HG03064 (cell line): ENCODE measurements around the gene PCBP3.
"Not testable (repeated sequence)": the region's sequence is repeated elsewhere in the genome, so short reads cannot be mapped to it uniquely, and the experiment has no call there.

Experiments used
- ATAC-seq: cut with Tn5 transposase; IDR thresholded peaks from one replicate; pipeline ENCODE4 v1.9.1; 2021; ENCODE audit warnings: low read depth; ENCODE audit not compliant: unreplicated experiment

PCBP3 gene

DNA sequence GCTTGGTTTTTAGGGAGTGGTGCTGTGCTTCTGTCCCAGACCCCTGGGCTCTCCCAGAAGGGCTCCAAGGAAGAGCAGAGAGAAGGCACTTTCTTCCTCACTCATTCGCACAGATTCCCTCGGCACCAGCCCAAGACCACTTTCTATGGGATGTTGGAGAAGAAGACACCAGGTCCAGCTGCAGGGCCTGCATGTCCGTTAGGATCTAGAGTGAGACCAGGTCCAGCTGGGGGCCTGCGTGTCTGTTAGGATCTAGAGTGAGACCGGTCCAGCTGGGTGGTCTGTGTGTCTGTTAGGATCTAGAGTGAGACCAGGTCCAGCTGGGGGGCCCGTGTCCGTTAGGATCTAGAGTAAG, 30.9 kb upstream of the PCBP3 start:
- ATAC-seq: not testable (repeated sequence)

DNA sequence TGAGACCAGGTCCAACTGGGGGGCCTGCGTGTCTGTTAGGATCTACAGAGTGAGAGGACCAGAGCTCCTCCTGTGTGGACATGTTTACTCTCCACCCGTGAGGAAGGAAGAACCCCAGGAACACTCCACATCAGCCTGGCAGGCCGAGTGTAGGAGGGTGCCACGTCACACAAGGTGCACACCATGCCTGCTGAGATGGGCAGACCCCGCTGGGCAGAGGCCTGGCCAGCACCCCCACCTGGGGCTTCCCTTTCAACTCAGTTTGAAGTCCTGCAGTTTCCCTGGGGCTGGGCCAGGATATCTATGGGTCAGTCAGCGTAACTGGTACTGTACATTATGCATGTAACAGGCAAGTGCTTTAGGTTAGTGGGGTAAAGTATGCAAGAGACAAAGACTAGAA, 30.1 kb upstream of the PCBP3 start:
- no peak for ATAC-seq

DNA sequence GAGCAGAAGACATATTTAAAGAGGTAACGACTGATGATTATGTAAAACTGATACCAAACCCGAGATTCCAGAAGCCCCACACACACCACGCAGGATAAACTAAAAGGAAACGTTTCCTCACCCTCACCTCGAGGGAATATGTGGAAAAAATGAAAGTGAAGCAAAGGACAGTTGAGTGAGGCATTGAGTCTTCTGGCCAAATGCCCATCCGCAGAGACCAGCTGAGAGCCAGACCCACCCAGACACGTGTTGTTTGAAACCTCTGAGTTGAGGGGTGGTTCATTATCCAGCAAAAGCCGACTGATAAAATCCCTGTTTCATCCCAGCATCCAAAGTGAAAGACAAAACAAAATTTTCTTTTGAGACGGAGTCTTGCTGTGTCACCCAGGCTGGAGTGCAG, 29.6 kb upstream of the PCBP3 start:
- ATAC-seq: no peak

DNA sequence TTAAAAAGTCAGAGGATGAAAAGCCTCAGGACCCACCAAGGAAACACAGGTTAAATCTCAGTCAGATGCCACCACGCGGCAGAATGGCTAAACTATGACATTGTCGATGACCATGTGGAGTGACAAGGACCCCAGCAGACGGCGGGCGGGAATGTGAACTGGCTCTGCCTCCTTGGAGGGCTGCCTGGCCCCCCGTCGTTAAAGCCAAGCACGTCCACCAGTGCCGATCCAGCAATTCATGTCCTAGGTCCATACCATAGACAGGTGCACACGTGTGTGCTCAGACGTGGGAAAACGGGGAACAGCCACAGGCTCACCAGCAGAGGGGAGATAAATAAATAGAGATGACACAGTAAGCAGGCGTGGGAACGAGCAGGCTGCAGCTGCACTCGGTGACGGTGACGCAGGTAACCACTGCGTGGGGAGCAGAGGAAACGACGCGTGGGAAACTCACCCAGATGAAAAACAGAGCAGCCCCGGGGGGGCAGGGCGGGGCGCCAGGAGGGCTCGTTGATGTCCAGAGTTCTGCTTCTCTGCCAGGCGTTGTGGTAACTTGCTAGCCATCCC, 28.3 kb upstream of the PCBP3 start:
- no peak for ATAC-seq

DNA sequence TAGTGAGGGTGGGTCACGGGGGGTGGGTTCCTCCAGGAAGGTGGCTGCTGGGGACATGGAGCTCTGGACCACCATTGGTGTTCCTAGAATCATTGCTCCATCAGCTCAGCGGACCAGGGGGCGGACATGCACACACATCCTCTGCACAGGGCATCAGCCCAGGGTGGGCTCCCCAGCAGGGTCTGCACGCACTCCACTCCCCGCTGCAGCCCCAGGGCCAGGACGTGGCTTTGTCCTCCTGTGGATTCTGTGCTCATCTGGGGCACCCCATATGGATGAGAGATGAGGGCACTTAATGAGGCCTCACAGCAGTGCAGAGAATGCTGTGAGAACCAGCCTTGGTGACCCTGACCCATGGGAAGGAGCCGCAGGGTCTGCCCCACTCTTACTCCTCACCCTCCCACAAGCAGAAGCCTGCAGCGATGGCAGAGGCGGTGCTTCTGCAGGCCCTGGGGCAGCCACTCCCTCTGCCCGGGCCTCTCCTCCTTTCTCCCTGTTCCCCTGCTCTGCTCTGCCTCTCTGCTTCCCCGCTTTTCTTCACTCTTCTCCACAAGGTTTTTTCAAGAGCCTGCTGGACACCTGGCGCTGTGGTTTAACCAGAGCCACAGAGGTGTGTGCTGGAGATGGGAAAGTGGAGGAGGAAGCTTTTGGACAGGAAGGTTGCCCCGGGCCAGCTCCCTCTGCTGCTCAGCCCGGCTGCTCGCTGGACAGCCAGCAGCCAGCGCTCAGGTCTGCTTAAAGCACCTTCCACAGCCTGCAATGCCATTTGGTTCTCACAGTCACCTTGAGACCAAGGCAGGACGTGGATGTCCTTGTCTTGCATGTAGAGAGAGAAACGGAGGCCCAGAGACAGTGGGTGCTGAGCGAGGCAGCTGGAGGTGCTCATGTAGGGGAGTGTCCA, 26.3 kb upstream of the PCBP3 start:
- no peak for ATAC-seq

DNA sequence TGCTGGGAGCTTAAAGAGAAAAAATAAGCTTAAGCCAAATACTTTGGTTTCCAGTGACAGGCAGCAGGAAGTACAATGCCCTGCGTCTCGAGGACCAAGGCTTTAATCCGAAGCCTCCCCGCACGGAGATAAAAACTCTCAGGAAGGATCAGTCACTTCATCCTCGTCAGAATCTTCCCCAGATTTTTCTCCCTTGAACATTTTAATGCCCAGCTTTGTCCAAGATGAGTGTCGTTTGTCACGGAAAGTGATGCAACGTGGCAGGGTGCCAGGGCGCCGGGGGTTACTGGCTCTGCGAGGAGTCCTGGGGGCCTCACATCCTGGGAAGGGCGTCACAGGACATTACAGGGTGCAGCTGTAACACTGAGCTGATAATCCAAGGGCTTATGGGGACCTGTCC, 25.2 kb upstream of the PCBP3 start:
- ATAC-seq: no peak

DNA sequence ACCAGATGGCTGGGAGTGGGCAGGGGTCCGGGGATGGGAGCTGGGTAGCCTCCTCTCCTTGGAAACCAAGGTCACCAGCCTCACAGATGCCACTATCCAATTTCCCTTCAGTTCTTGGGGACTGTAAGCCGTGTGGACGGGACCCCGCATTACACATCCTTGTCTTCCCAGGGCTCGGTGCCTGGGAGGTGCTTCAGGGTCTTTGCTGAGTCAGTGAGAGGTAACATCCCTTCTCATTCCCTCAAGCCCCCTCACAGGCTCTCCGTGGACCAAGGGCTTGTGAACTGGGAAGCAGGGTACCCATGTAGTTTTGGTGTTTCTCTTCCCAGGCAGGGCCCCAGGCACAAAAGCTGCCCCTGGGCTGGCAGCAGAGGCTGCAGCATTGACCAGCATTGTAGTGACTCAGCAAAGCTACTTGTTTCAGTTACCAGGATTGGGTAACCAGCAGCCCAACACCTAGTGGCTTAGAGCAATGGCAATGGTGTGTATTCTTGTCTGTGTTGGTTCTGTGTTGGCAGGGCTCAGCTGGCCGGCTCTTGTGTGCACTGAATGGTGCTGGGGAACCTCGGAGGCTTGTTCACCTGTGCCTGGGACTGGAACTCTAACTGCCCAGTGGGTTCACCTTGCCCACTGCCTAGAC, 24.6 kb upstream of the PCBP3 start:
- no peak for ATAC-seq

DNA sequence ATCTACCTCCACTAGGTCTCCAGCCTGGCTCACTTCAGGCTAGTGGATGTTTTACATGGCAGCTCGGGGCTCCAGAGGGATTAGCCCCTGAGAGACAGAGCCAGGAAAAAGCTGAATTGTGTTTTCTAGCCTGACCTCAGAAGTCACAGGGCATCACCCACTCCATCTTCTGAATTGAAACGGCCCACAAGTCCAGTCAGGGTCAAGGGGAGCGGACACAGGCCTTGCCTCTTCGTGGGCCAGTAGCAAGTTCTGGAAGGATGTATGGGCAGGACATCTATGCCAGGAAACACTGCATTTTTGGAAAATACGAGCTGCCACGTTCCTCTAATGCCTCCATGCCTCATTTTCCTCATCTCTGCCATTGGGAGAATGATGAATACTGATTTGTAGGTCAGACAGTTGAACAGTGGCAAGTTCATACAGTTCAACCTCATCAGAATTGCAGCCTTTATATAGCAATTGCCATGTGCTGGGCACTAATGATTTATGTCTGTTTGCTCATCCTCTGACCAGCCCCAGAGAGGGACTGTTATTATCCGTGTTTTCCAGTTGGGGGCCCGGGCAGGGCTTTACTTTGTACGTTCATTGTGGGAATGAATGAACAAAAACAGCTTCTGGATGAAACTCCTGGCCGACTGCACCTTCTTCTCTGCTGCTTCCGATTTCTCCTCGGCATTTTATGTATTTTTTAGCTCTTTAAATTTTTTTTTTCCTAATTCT, 23.2 kb upstream of the PCBP3 start:
- ATAC-seq: no peak

DNA sequence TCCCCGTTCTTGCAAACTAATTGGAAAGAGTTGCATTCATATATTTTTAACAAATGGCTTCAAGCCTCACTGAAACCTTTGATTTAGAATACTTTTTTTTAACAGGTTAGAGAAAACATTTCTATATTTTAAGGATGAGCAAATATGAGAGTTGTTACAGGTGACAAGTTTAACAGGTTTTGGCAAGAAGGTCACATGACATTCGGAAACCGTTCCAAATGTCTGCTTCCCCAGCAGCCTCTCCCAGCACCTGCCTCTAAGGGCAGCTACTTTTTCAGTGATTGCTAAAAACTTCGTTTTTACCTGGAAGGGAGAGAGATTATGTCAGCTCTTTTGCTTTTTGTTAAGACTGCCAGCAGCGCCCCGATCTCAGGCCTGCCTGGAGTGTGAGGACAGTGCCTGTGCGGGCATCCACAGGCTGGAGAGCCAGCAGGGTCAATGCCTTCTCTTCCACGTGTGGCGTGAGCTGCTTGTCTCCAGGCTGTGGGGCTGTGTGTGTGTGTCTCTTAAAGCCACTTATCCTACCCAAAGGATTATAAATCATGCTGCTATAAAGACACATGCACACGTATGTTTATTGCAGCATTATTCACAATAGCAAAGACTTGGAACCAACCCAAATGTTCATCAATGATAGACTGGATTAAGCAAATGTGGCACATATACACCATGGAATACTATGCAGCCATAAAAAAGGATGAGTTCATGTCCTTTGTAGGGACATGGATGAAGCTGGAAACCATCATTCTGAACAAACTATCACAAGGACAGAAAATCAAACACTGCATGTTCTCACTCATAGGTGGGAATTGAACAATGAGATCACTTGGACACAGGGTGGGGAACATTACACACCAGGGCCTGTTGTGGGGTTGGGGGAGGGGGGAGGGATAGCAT, 21.8 kb upstream of the PCBP3 start:
- ATAC-seq: not testable (repeated sequence)

DNA sequence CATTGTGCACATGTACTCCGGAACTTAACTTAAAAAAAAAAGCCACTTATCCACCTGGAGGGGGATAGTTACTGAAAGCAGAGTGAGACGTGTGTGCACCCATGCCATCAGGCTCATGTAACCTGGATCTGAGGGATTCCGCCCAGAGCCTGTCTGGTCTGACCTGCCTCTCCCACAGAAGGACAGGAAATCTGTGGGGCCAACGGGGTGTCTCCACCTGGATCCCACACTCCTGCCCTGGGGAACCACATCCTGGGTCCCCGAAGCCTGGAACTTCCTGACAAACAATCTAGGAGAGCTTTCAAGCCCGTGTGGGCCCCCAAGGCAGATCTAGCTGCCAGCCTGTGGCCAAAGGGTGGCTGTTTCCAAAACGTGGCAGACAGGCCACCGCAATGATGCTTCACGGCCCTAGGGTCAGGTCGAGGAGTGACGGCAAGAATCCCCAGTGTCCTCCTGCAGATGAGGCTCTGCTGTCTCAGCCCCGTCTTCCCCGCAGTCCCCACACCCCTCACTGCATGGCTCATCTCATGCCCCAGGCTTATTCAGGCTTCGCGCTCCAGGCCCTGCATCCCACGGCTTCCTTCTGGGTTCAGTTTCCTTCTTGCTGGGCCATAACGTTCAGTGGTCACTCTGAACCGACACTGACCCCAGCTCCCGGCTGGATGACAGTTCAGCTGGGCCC, 21.0 kb upstream of the PCBP3 start:
- ATAC-seq: no peak

DNA sequence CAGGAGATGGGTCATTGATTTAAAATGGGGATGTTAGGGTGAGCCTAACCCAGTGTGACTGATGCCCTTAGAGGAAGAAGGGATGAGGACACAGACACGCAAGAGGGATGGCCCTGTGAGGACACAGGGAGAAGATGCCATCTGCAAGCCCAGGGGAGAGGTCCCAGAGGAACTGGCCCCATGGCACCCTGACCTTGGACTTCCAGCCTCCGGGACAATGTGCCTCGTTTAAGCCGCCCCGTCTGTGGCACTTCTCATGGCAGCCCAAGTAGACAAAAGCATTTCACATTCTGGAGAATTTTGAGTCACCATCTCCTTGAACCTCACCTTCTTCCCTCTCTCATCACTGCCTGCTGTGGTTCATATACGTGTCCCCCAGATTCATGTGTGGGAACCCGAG, 20.1 kb upstream of the PCBP3 start:
- ATAC-seq: no peak

DNA sequence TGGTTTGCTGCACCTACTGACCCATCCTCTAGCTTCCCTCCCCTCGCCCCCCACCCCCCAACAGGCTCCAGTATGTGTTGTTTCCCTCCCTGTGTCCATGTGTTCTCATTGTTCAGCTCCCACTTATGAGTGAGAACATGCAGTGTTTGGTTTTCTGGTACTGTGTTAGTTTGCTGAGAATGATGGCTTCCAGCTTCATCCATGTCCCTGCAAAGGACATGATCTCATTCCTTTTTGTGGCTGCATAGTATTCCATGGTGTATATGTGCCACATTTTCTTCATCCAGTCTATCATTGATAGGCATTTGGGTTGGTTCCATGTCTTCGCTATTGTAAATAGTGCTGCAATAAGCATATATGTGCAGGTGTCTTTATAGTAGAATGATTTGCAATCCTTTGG, 17.4 kb upstream of the PCBP3 start:
- not testable (repeated sequence) for ATAC-seq

DNA sequence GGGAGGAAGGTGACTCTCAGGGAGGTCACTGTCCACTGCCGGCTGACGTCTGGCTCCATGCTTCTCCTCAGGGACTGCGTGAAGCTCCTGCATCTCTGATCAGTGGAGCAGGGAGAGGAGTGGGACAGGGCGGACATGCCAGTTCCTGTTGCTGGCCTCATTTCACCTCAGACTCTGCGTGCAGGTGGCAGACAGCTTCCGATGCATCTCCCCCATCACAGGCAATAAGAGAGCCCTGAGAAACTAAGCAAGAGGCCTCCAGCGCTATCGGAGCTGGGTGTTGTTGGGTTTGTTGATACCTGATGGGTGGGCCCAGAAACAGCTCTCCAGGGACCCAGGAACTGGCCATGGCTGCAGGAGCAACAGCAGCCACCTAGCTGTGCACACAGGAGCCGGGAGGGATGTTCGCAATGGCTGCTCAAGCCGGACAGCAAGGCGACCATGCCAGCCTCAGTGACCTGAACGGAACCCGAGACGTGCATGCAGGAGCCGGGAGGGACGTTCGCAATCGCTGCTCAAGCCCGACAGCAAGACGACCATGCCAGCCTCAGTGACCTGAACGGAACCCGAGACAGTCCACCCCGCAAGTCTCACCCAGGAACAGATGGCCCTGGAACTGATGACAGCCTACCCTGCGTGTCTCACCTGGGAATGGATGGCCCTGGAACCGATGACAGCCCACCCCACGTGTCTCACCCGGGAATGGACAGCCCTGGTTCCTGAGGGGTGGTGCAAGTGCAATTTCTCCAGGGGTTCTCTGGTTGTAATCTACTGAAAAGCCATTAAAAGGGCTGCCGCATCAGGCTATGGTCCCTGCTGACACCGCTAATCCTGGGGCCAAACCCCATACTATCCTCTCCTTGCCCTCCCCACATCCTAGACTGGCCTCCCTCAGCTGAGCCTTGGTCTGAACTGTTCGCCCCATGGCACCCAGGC, 14.2 kb upstream of the PCBP3 start:
- ATAC-seq: no peak

DNA sequence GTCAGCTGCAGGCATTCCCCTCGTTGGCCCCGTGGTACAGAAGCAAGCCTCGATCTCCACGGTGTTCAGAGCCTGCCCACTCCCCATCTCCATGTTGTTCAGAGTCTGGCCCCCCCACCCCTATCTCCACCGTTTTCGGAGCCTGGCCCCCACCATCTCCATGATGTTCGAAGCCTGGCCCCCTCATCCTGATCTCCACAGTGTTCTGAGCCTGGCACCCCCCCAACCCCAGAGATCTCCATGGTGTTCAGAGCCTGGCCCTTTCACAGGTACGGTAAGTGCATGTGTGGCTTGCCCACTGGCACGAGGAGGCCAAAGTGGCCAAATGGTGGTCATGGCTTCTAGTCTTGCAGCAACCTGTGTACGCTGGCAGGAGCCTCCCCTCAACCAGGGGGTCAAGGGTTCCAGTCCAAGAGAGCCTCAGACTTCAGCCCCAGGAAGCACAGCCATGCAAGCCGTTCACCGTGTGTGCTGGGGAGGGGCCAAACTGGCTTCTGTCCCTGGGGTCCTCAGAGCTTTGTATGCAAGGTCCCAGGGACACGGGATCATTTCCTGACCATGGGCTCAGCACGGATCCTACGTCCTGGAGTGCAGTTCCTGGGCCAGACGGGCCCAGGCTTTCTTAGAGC, 13.3 kb upstream of the PCBP3 start:
- no peak for ATAC-seq

DNA sequence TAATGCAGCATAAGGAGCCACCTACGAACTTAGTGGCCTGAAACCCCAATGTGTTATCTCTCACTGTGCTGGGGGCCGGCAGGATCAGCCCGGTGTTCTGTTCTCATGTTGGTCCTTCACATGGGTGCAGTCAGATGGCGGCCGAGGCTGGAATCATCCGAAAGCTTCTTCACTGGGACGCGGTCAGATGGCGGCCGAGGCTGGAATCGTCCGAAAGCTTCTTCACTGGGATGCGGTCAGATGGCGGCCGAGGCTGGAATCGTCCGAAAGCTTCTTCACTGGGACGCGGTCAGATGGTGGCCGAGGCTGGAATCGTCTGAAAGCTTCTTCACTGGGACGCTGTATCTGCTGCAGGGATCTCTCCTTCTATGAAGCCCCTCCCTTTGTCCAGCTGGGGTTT, 12.6 kb upstream of the PCBP3 start:
- no peak for ATAC-seq

DNA sequence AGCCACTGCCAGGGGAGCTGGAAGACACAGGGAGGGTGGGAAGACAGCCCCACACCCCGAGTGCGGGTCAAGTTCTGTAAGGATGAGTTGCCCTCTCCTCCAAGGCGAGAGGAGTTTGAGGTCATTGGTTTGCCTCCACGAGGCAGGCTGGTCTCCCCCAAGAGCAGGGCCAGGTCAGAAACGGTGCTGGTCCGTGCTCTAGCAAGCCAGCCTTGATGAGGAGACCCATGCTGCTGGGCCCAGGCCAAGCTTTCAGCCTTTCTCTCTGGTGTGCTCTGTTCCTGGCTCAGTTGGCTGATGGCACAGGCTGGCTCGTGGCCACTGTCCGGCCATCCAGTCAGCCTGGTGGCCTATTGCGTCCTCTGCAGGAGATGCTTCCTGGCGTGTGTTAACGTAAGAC, 12.0 kb upstream of the PCBP3 start:
- ATAC-seq: no peak

DNA sequence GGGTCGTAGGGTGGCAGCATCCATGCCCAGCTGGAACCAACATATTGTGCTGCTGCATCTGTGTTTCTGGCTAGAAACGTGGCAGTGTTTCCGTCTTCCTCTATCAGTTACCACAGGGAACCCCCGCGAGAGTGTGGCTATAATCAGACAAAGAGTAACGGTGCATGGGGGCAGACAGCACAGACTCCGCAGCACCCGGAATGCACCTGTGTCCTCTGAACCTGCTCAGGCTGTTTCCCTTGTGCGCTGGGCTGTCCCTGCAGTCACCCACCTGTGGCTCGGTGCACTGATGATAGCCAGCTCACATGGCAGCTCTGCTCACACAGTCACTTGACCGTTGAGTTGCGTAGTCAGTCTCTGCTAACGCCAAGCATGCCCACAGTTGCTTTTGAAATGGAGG, 11.4 kb upstream of the PCBP3 start:
- no peak for ATAC-seq

DNA sequence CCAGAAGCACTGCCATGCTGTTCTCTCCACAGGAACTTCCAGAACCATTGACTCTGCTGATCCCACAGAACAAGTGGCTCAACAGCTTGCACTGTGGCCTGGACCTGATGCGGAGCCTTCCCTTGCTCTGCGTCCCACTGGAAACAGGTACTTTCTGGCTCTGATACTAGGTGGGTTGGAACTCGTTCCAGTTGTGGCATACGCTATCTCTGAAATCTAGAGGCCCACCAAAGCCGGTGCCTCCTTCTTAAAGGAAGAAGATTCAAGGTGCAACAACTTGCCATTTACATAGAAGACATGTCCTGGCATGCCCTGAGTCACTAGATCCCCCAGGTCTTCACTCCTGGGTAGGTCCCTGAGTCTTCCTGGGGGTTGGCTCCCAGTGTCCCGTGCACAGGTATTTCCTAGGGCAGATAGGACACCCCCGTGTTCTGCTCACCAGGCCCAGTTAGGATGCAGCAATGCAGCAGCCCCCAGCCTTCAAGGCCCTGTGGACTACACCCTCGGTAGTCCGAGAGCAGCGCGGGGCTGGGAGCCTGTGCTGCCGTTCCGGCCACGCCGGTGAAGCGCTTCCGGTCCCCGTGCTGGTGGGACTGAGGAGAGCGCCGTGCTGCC, 10.8 kb upstream of the PCBP3 start:
- ATAC-seq: no peak
